ENCODE data around the gene AVPI1.

The AVPI1 gene

DNA sequence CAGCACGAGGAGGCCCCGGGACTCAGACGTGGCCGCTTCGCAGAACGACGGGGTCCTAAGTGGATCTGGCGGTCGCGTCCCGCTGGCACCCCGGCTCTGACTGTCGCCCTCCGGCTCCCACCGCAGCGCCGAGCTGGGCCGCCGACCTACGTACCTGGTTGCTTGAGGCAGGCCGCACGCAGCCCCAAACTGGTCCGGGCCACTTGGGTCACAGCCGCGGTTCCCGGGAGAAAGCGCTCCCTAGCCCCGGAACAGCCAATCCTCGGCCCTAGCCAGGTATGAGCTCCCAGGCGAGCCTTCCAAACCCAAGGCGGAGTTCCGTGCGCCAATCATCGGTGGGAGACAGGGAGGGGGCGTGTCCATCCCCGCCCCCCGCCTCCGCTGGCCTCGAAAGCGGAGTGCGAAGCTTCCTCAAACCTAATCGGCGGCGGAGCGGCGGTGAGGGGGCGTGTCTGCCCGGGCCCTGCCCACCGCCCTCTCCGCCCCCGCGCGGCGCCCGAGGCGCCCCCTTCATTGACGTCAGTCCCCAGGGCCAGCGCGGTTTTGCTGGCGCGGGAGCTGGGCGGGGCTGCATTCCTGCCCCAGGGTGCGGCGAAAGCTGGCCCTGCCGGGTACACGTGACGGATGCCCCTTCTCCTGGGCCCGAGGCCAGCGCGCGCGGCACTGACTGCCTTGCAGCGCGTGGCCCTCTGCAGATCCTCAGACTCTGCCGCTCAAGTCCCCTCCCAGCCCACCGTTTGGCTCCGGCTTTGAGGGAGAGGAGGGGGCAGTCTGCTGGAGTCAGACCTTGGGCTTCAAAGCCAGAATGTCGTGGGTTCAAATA is at the start of gene AVPI1:
Gene AVPI1, minus strand, starts transcription at position 280 of the 823 bp plus-strand sequence. CDS start 7,336 bp downstream, outside the sequence.
- peak; percentile 64 for TF ChIP-seq POLR2A (IDR thresholded peaks at IDR 0.05; ENCODE audit: low read depth, low read length)
- peak; percentile 93 for DNase-seq (ENCODE audit: insufficient read length, low spot score)
- FAIRE-seq: peak; percentile 15

GRCh38 chr10:97736403-97736901 is 49.4 kb upstream of the AVPI1 start:
- FAIRE-seq (no peak), DNase-seq (ENCODE audit: insufficient read length, low spot score) (no peak)
- TF ChIP-seq POLR2A (IDR thresholded peaks at IDR 0.05; ENCODE audit: low read depth, low read length): no peak

DNA sequence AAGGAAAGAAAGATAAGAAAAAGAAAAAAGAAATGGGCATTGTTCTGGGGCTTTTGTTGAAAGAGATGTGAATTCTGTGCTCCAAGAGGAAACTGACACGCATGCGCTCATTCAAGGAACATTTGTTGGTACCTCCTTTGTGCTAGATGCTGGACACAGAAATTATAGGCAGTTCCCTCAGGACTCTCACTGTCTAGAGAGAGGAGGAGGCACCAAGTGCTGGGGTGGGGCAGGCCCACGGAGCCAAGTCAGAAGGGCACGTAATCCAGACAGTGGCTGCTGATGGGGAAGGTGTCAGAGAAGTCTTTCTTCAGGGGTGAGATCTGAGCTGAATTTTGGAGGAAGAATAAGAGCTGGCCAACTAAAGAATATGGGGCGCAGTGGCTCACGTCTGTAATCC is 47.0 kb upstream of the AVPI1 start:
- FAIRE-seq (no peak), DNase-seq (ENCODE audit: insufficient read length, low spot score) (no peak)
- no peak for TF ChIP-seq POLR2A (IDR thresholded peaks at IDR 0.05; ENCODE audit: low read depth, low read length)

DNA sequence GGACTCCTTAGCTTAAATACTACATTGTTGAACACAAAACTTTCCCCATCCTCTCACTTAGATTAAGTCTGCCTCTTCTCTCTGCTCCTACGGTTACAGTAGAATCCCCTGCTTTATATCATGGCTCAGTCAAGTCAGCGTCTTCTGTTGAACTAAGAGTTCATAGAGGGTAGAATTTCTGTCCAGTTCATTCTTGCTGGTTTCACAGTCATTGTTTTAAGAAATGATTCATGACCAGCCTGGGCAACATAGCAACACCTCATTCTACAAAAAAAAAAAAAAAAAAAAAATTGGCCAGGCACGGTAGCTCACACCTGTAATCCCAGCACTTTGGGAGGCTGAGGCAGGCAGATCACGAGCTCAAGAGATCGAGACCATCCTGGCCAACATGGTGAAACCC is 46.2 kb upstream of the AVPI1 start:
- no peak for FAIRE-seq
- no peak for TF ChIP-seq POLR2A (IDR thresholded peaks at IDR 0.05; ENCODE audit: low read depth, low read length)
- no peak for DNase-seq (ENCODE audit: insufficient read length, low spot score)

GRCh38 chr10:97732052-97732359 is 45.0 kb upstream of the AVPI1 start:
- no peak for FAIRE-seq
- DNase-seq (ENCODE audit: insufficient read length, low spot score): no peak
- no peak for TF ChIP-seq POLR2A (IDR thresholded peaks at IDR 0.05; ENCODE audit: low read depth, low read length)

DNA sequence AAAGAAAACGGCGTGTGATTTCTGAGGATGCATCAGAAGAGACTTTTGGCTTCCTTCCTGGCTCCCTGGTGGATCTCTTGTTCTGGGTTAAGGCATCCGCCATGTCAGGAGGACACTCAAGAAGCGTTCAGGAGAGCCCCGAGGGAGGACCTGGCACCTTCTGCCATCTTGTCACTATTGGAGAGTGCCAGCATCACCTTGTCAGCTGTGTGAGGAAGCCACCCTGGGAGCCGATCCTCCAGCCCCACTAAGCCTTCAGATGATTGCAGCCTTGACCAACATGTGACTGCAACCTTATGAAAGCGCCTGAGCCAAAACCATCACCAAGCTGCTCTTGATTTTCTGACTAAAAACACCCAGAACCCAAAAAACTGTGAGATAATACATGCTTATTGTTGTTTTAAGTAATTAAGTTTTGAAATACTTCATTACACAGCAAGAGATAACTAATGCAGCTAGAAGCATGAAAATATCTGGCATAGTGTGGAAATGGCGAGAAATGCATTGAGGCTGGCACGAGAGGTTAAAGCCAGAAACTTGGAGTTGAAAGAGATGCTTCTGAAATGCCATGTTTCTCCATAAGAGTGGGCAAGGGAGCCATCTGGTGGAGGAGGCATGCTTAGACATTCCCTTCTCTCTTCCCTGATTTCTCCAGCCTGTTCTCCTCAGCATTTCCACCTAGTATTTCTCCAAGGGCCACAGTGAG is 44.5 kb upstream of the AVPI1 start:
- FAIRE-seq (peak; percentile 94), DNase-seq (ENCODE audit: insufficient read length, low spot score) (no peak)
- no peak for TF ChIP-seq POLR2A (IDR thresholded peaks at IDR 0.05; ENCODE audit: low read depth, low read length)

- FAIRE-seq: no peak
- TF ChIP-seq POLR2A (IDR thresholded peaks at IDR 0.05; ENCODE audit: low read depth, low read length): no peak
- DNase-seq (ENCODE audit: insufficient read length, low spot score): no peak
Observed at GRCh38 chr10:97729014-97729413, 42.0 kb upstream of the AVPI1 start.

DNA sequence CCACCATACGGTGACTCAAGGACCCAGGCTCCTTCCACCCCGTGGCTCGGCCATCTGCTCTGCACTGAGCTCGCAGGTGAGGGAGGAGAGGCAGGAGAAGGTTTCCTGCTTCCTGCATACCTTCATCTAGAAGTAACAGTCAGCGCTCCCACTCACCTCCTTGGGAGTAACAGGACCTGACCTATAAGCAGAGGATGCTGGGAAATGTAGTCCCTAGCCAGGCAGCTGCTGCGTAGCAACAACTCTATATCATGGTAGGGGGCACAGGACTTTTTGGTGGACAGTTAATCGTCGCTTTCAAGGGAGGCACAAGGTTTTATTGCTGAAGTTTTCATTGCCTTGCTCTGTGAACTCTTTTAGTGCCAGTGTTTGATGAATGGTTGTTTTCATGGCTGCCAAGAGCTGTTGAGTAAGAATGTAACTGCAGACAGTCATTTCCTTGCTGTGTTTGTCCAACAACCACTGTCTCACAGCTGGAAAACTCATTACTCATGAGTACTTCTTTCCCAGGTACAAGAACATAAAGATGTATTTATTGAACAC is 39.7 kb upstream of the AVPI1 start:
- peak; percentile 60 for DNase-seq (ENCODE audit: insufficient read length, low spot score)
- peak; percentile 95 for FAIRE-seq

DNA sequence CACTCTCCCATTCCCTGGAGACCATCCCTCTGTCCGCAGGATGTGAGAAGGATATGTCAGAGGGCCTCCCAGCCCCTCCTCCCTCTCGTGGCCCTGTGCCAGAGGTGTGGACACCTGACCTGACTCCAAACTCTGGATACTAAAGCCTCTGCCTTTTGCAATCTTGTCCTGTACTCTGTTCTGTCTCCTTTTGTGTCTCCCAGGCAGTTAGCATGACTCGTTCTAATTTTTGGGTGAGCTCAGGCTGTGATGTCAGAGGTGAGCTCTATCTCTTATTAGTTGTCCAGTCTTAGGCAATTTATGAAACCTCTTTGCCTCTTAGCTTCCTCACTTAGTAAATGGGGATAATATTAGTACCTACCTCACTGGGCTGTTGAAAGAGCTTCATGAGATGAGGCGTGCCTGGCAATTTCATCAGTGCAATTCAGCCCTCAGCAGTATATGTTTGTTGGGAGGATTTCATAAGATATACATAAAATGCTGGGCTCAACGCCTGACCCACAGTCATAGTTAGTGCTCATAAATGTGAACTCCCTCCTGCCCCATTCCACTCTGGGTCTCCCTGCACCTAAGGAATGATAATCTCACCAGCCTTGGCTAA is 37.4 kb upstream of the AVPI1 start:
- TF ChIP-seq POLR2A (IDR thresholded peaks at IDR 0.05; ENCODE audit: low read depth, low read length): no peak
- no peak for DNase-seq (ENCODE audit: insufficient read length, low spot score)
- no peak for FAIRE-seq

More for the DNA sequence above, 39.7 kb upstream of the AVPI1 start:
- TF ChIP-seq POLR2A (IDR thresholded peaks at IDR 0.05; ENCODE audit: low read depth, low read length): no peak

GRCh38 chr10:97723001-97723400 is 36.0 kb upstream of the AVPI1 start:
- DNase-seq (ENCODE audit: insufficient read length, low spot score): no peak
- FAIRE-seq: no peak
- no peak for TF ChIP-seq POLR2A (IDR thresholded peaks at IDR 0.05; ENCODE audit: low read depth, low read length)

DNA sequence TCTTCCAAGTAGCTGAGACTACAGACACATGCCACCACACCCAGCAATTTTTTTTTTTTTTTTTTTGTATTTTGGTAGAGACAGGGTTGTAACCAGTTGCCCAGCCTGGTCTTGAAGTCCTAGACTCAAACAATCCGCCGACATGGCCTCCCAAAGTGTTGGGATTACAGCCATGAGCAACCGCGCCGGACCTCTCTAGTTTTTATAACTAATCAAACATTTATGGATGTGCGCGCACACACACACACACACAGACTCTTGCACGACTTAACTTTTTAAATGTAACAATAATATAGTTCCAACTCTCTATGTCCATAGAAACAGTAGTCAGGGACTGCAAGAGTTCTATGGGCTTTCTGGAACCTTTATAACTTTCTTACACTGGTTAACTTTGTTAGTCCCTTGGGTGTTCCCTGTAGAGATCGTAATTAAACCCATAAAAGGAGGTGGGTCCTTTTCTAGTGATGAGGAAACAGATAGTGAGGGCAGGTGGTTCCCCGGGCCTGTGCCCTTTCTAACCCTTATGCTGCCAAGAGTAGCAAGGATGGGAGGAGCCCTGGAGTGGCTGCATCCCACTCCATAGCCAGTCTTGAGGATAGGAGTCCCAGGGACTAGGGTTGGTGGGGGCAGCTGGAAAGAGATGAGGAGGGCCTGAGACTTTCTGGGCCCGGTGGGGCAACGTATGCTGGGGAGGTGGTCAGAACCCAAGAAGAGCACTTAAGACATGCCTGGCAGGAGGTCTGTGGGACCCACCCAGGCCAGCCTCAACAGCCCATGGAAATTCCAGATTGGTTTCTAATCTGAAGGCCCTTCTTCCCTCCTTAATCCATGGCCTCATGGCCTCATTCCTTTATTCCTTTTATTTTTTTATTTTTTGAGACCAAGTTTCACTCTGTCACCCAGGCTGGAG is 35.1 kb upstream of the AVPI1 start:
- no peak for FAIRE-seq
- no peak for TF ChIP-seq POLR2A (IDR thresholded peaks at IDR 0.05; ENCODE audit: low read depth, low read length)
- no peak for DNase-seq (ENCODE audit: insufficient read length, low spot score)

GRCh38 chr10:97719602-97720001 is 32.6 kb upstream of the AVPI1 start:
- DNase-seq (ENCODE audit: insufficient read length, low spot score) (no peak), FAIRE-seq (no peak)
- no peak for TF ChIP-seq POLR2A (IDR thresholded peaks at IDR 0.05; ENCODE audit: low read depth, low read length)

DNA sequence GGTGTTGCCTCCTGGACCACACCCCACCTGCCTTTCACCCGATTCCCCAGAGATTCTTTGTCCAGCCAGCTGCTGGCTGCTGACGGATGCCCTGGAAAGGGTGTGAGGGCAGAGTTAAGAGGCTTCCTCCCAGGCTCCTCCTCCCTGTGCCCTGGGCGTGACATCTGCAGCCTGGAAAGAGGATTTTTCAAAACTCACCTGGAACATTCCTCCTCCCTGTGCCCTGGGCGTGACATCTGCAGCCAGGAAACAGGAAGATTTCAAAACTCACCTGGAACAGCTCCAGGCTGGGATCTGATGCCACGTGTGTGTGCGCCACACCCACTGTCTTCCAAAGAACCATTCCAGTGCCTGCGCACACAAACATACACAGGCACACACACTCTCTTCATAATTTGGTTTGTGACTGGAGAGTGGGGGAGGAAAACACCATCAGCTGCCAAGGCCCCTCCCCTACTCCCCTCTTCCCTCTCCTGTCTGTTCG is 31.7 kb upstream of the AVPI1 start:
- no peak for FAIRE-seq
- DNase-seq (ENCODE audit: insufficient read length, low spot score): no peak
- no peak for TF ChIP-seq POLR2A (IDR thresholded peaks at IDR 0.05; ENCODE audit: low read depth, low read length)
